HEK293T (cell line): ENCODE data around the gene PYCR2.

Source experiments
- BHLHE40 ChIP-seq: fragments of 450-650 bp; IDR thresholded peaks from 2 replicates; pipeline ENCODE4 v1.6.1; 2016; ENCODE audit warnings: mild to moderate bottlenecking, moderate library complexity, borderline replicate concordance
- ELF4 ChIP-seq: fragments of 450-650 bp; IDR thresholded peaks from 2 replicates; pipeline ENCODE4 v1.6.1; 2017; ENCODE audit warnings: antibody characterized with exemption
- FOXA1 ChIP-seq: fragments of 450-650 bp; IDR thresholded peaks from 2 replicates; pipeline ENCODE4 v1.6.1; 2016; ENCODE audit warnings: mild to moderate bottlenecking
- LEF1 ChIP-seq: fragments of 450-650 bp; IDR thresholded peaks from 2 replicates; pipeline ENCODE4 v1.6.1; 2017; ENCODE audit warnings: mild to moderate bottlenecking, borderline replicate concordance
- SP1 ChIP-seq: fragments of 450-650 bp; IDR thresholded peaks from 2 replicates; pipeline ENCODE4 v1.6.1; 2017
- TARDBP ChIP-seq: fragments of 450-650 bp; IDR thresholded peaks from 2 replicates; pipeline ENCODE4 v1.6.1; 2016

- TF ChIP-seq BHLHE40, result no peak
- no peak for TF ChIP-seq SP1
- no peak for TF ChIP-seq ELF4
- no peak for TF ChIP-seq TARDBP
- no peak for TF ChIP-seq FOXA1
- TF ChIP-seq LEF1, result no peak
These were observed 46.5 kb downstream of the PYCR2 start for GRCh38 chr1:225877580-225877979.
